K562 (cell line): ENCODE results near the gene DDX39A. TPM values are rescaled to one million over a fixed set of nuclear protein-coding genes. Genes with fewer than 3 reads are reported as not detected.

Experiments
- ARID1B ChIP-seq: fragments of 450-650 bp; IDR thresholded peaks from 2 replicates; pipeline ENCODE4 v1.6.1; 2016; ENCODE audit warnings: antibody characterized with exemption, mild to moderate bottlenecking, inconsistent platforms
- BRF1 ChIP-seq: IDR thresholded peaks from 3 replicates; pipeline ENCODE4 v1.6.1; 2011; ENCODE audit warnings: borderline replicate concordance, mild to moderate bottlenecking; ENCODE audit not compliant: insufficient read length; ENCODE audit errors: extremely low read depth
- FIP1L1 ChIP-seq: fragments of 200-400 bp; formaldehyde crosslinking; IDR thresholded peaks from 2 replicates; pipeline ENCODE4 v1.6.1; 2018; ENCODE audit warnings: mild to moderate bottlenecking, low read depth, low read length; ENCODE audit not compliant: poor library complexity, severe bottlenecking
- HDGF ChIP-seq: fragments of 450-650 bp; IDR thresholded peaks from 2 replicates; pipeline ENCODE4 v1.6.1; 2016
- MYNN ChIP-seq, 2 experiments: sonication (generic); formaldehyde crosslinking in 1 of 2; IDR thresholded peaks; 2 replicates each; pipeline versions ENCODE4 v1.5.0 to v1.6.1; 2016 to 2020; ENCODE audit warnings: antibody characterized with exemption in 1 of 2, missing genetic modification reagents in 1 of 2
- PCBP1 ChIP-seq: fragments of 200-400 bp; formaldehyde crosslinking; IDR thresholded peaks from 2 replicates; pipeline ENCODE4 v1.6.1; 2018; ENCODE audit warnings: mild to moderate bottlenecking, low read depth, low read length; ENCODE audit not compliant: poor library complexity, severe bottlenecking
- PML ChIP-seq: IDR thresholded peaks from 2 replicates; pipeline ENCODE4 v1.6.1; 2012; ENCODE audit warnings: low read length, inconsistent platforms
- PURB ChIP-seq: sonication (generic); formaldehyde crosslinking; IDR thresholded peaks from 2 replicates; pipeline ENCODE4 v1.9.0; 2021; ENCODE audit warnings: low read depth, mild to moderate bottlenecking, missing genetic modification reagents
- SMARCE1 ChIP-seq: fragments of 450-650 bp; IDR thresholded peaks from 2 replicates; pipeline ENCODE4 v1.7.1; 2016; ENCODE audit warnings: mild to moderate bottlenecking
- TCF7L2 ChIP-seq: fragments of 150-350 bp; IDR thresholded peaks from 2 replicates; pipeline ENCODE4 v1.6.1; 2016; ENCODE audit warnings: low read depth, mild to moderate bottlenecking, low read length, moderate library complexity
- TFAM ChIP-seq: fragments of 250-450 bp; sonication (Bioruptor Pico); conservative IDR thresholded peaks from 2 replicates; pipeline ENCODE4 v1.5.0; 2021; ENCODE audit warnings: mild to moderate bottlenecking, moderate library complexity
- XRCC4 ChIP-seq: IDR thresholded peaks from one replicate; pipeline ENCODE4 v1.6.1; 2011; ENCODE audit not compliant: insufficient read depth, insufficient read length; ENCODE audit errors: extremely low read depth
- YBX1 ChIP-seq: fragments of 450-650 bp; IDR thresholded peaks from 2 replicates; pipeline ENCODE4 v1.7.1; 2016; ENCODE audit warnings: mild to moderate bottlenecking
- ZNF212 ChIP-seq: fragments of 450-650 bp; formaldehyde crosslinking; IDR thresholded peaks from 2 replicates; pipeline ENCODE4 v1.4.0; 2020; ENCODE audit warnings: mild to moderate bottlenecking
- ZNF41 ChIP-seq: fragments of 250-450 bp; sonication (Bioruptor Pico); conservative IDR thresholded peaks from 2 replicates; pipeline ENCODE4 v1.4.0; 2020; ENCODE audit warnings: mild to moderate bottlenecking
- polyA plus RNA-seq, 8 experiments: library from polyadenylated mRNA; depleted of rRNA in 4 of 8; stranded (reverse) in 5 of 8; unstranded in 3 of 8; fragments of >200 nt; fragmentation: Nextera tagmentation in 2 of 8; fragmentation: Illumina TruSeq in 1 of 8; extraction: Ambion mirVana in 2 of 8; extraction: Trizol in 1 of 8; gene quantifications; 2 replicates each; pipeline versions ENCODE4 v1.2.1 to v1.2.3, GENCODE V29; 2011 to 2014; ENCODE audit warnings: inconsistent platforms in 1 of 8, missing spikeins in 1 of 8
- total RNA-seq, 7 experiments: library from RNA; depleted of rRNA in 6 of 7; stranded (reverse); fragments of >200 nt in 6 of 7; fragmentation: Illumina TruSeq in 2 of 7; extraction: Trizol in 2 of 7; gene quantifications; 2 replicates each; pipeline versions ENCODE4 v1.2.1 to v1.2.3, GENCODE V29; 2011 to 2021; ENCODE audit warnings: low replicate concordance in 1 of 7
- TF ChIP-seq, protein P1 (sequence below): conservative IDR thresholded peaks from 2 replicates; pipeline ENCODE4 v1.6.1; 2011; ENCODE audit warnings: low read depth, mild to moderate bottlenecking, low read length; ENCODE audit not compliant: control insufficient read depth
- TF ChIP-seq, protein P2 (sequence below): IDR thresholded peaks from 2 replicates; pipeline ENCODE4 v1.6.1; 2011; ENCODE audit warnings: borderline replicate concordance, low read depth, mild to moderate bottlenecking, moderate library complexity, low read length; ENCODE audit not compliant: insufficient read depth, poor library complexity, severe bottlenecking
- TF ChIP-seq, protein P3 (sequence below): fragments of 450-650 bp; IDR thresholded peaks from 2 replicates; pipeline ENCODE4 v1.6.1; 2018; ENCODE audit not compliant: partially characterized antibody
- TF ChIP-seq, protein P4 (sequence below): fragments of 450-650 bp; formaldehyde crosslinking; IDR thresholded peaks from 2 replicates; pipeline ENCODE4 v1.4.0; 2020; ENCODE audit warnings: mild to moderate bottlenecking, moderate library complexity

The DDX39A gene
- total and polyA plus RNA-seq, 9 of the 15 experiments (the other 6 are each of a cell fraction or from before 2014, with no cell fraction given), result 90.3 to 250 (median 188) TPM

DNA sequence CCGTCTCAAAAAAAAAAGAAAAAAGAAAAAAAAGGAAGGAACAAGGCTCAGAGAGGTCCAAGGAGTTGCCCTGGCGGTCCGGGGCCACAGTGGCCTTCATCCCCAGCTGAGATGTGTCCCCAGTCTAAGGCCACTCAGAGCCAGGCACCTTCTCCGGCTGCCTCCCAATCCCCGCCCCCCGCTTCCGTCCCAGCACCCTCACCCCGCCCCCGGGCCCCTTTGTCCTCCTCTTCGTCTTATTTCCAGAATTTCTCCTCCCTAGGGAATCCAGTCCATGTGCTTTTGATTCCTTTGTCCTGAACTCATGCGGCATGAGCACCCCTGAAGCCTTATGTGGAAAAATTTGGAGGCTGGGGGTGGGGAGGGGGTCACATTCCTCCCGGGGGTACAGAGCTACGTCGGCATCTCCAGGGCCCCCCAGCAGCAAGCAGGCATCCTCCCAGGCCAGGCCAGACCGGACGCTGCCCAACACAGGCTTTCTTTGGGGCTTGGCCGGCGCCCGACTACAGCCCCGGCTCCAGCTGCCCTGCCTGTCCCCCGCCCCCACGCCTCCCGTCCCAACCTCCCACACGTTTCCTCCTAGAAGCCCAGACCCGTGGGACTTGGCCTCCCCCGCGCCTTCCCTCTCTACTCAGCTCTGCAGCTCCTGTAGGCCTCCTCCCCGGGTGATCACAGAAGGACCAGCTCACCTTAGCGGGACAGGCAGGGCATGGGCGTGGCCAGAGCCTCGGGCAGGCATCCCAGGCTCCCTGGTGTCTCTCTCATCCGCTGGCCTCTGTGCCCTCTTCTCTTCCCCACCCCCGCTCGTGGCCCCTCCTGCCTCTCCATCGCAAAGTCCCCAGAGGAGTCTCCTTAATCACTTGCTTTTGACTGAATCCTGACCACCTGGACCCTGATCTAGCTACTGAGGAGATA is 55.7 kb downstream of the DDX39A start (continued):
- TF ChIP-seq, protein P1, sequence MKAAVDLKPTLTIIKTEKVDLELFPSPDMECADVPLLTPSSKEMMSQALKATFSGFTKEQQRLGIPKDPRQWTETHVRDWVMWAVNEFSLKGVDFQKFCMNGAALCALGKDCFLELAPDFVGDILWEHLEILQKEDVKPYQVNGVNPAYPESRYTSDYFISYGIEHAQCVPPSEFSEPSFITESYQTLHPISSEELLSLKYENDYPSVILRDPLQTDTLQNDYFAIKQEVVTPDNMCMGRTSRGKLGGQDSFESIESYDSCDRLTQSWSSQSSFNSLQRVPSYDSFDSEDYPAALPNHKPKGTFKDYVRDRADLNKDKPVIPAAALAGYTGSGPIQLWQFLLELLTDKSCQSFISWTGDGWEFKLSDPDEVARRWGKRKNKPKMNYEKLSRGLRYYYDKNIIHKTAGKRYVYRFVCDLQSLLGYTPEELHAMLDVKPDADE, result peak; percentile 46; the same call in 1 of the 2 replicates
- peak; percentile 51 for TF ChIP-seq PCBP1
- TF ChIP-seq, protein P2, sequence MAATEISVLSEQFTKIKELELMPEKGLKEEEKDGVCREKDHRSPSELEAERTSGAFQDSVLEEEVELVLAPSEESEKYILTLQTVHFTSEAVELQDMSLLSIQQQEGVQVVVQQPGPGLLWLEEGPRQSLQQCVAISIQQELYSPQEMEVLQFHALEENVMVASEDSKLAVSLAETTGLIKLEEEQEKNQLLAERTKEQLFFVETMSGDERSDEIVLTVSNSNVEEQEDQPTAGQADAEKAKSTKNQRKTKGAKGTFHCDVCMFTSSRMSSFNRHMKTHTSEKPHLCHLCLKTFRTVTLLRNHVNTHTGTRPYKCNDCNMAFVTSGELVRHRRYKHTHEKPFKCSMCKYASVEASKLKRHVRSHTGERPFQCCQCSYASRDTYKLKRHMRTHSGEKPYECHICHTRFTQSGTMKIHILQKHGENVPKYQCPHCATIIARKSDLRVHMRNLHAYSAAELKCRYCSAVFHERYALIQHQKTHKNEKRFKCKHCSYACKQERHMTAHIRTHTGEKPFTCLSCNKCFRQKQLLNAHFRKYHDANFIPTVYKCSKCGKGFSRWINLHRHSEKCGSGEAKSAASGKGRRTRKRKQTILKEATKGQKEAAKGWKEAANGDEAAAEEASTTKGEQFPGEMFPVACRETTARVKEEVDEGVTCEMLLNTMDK, result no peak
- TF ChIP-seq, protein P3, sequence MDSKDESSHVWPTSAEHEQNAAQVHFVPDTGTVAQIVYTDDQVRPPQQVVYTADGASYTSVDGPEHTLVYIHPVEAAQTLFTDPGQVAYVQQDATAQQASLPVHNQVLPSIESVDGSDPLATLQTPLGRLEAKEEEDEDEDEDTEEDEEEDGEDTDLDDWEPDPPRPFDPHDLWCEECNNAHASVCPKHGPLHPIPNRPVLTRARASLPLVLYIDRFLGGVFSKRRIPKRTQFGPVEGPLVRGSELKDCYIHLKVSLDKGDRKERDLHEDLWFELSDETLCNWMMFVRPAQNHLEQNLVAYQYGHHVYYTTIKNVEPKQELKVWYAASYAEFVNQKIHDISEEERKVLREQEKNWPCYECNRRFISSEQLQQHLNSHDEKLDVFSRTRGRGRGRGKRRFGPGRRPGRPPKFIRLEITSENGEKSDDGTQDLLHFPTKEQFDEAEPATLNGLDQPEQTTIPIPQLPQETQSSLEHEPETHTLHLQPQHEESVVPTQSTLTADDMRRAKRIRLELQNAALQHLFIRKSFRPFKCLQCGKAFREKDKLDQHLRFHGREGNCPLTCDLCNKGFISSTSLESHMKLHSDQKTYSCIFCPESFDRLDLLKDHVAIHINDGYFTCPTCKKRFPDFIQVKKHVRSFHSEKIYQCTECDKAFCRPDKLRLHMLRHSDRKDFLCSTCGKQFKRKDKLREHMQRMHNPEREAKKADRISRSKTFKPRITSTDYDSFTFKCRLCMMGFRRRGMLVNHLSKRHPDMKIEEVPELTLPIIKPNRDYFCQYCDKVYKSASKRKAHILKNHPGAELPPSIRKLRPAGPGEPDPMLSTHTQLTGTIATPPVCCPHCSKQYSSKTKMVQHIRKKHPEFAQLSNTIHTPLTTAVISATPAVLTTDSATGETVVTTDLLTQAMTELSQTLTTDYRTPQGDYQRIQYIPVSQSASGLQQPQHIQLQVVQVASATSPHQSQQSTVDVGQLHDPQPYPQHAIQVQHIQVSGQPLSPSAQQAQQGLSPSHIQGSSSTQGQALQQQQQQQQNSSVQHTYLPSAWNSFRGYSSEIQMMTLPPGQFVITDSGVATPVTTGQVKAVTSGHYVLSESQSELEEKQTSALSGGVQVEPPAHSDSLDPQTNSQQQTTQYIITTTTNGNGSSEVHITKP, result peak; percentile 71
- peak; percentile 79 for TF ChIP-seq SMARCE1
- TF ChIP-seq BRF1, result no peak
- TF ChIP-seq ZNF212, result no peak
- TF ChIP-seq PML, result no peak
- no peak for TF ChIP-seq TFAM (CRISPR knock-in tag)
- TF ChIP-seq, protein P4, sequence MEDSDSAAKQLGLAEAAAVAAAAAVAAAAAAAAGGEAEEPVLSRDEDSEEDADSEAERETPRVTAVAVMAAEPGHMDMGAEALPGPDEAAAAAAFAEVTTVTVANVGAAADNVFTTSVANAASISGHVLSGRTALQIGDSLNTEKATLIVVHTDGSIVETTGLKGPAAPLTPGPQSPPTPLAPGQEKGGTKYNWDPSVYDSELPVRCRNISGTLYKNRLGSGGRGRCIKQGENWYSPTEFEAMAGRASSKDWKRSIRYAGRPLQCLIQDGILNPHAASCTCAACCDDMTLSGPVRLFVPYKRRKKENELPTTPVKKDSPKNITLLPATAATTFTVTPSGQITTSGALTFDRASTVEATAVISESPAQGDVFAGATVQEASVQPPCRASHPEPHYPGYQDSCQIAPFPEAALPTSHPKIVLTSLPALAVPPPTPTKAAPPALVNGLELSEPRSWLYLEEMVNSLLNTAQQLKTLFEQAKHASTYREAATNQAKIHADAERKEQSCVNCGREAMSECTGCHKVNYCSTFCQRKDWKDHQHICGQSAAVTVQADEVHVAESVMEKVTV, result no peak
- TF ChIP-seq YBX1, result no peak
- peak; percentile 22 for TF ChIP-seq FIP1L1
- no peak for TF ChIP-seq HDGF
- TF ChIP-seq XRCC4, result no peak
- TF ChIP-seq MYNN (IDR thresholded peaks at IDR 0.05), result peak; percentile 23; the same call in 1 of the 2 replicates
- TF ChIP-seq MYNN (CRISPR knock-in tag; IDR thresholded peaks at IDR 0.05), result no peak
- TF ChIP-seq PURB, result no peak
- TF ChIP-seq ZNF41 (CRISPR knock-in tag), result no peak
- TF ChIP-seq TCF7L2, result no peak
- peak; percentile 77 for TF ChIP-seq ARID1B
